Measurements from ENCODE around the gene ASTN2.

DNA sequence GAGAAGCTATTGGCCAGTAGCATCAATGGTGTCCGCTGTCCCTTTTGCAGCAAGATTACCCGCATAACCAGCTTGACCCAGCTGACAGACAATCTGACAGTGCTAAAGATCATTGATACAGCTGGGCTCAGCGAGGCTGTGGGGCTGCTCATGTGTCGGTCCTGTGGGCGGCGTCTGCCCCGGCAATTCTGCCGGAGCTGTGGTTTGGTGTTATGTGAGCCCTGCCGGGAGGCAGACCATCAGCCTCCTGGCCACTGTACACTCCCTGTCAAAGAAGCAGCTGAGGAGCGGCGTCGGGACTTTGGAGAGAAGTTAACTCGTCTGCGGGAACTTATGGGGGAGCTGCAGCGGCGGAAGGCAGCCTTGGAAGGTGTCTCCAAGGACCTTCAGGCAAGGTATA, 717.0 kb downstream of the ASTN2 start:
- no peak for TF ChIP-seq POLR2A (IDR thresholded peaks at IDR 0.05; ENCODE audit: low read length)
- no peak for TF ChIP-seq GATA1 (IDR thresholded peaks at IDR 0.05; ENCODE audit: low read depth, low read length)

Measured in erythroblast (primary cell).